Right ventricle myocardium superior (tissue), 1 donor: ENCODE measurements around the gene PPFIA4. TPM values are rescaled to one million over a fixed set of nuclear protein-coding genes. Genes with fewer than 3 reads are reported as not detected.

Experiments used
- ATAC-seq: fragments of 200-7000 bp; cut with Tn5 transposase; one replicate; pipeline ENCODE4 v1.9.1; 2020; ENCODE audit warnings: mild to moderate bottlenecking; ENCODE audit not compliant: poor library complexity
- DNase-seq: peaks from one replicate; pipeline ENCODE4 v3.0.0-alpha.2; 2020
- intact Hi-C: fragments of 100-400 bp; cut with DNase I; formaldehyde crosslinking; loops from one replicate; pipeline ENCODE4 v1.11.2; 2022
- total RNA-seq: library from RNA; stranded (reverse); fragmentation: NEBNext Ultra II Directional; extraction: Animal tissue kit (Norgen Biotek cat#: 25700); gene quantifications from one replicate; pipeline ENCODE4 v1.2.1, GENCODE V29; 2021
- donor health status: DM: no; HTN: yes; CAD: no; lungs with severe emphysema.

Gene PPFIA4
- total RNA-seq, 1 donor from 2014 or later: 19.3 TPM

- intact Hi-C loops: no loop called here
- no peak for DNase-seq
- no peak for ATAC-seq
Measured at GRCh38 chr1:203072911-203073310, 46.6 kb downstream of the PPFIA4 start.

GRCh38 chr1:203073469-203073868 lies 47.2 kb downstream of the PPFIA4 start:
- DNase-seq: no peak
- intact Hi-C loops: no loop called here
- no peak for ATAC-seq

- no peak for DNase-seq
- intact Hi-C loops: no loop called here
- ATAC-seq: no peak
Measured at GRCh38 chr1:203074610-203075009, 48.3 kb downstream of the PPFIA4 start.

- intact Hi-C loops: no loop called here
- ATAC-seq (peak; percentile 41), DNase-seq (no peak)
Measured at GRCh38 chr1:203075236-203076030, 49.1 kb downstream of the PPFIA4 start.

- intact Hi-C loops: no loop called here
- ATAC-seq: peak; percentile 52
- peak; percentile 59 for DNase-seq
Measured at GRCh38 chr1:203076031-203076511, 49.8 kb downstream of the PPFIA4 start.

GRCh38 chr1:203077367-203077766 lies 51.1 kb downstream of the PPFIA4 start:
- no peak for ATAC-seq
- intact Hi-C loops: no loop called here
- DNase-seq: no peak

- intact Hi-C loops: no loop called here
- DNase-seq (no peak), ATAC-seq (no peak)
Measured at GRCh38 chr1:203077956-203078355, 51.7 kb downstream of the PPFIA4 start.

- intact Hi-C loops: no loop called here
- ATAC-seq (no peak), DNase-seq (no peak)
Measured at GRCh38 chr1:203078478-203078877, 52.2 kb downstream of the PPFIA4 start.

GRCh38 chr1:203080456-203080855 lies 54.2 kb downstream of the PPFIA4 start:
- no peak for DNase-seq
- intact Hi-C loops: no loop called here

GRCh38 chr1:203081465-203082230 lies 55.4 kb downstream of the PPFIA4 start:
- intact Hi-C loops: no loop called here
- DNase-seq (no peak), ATAC-seq (no peak)

More at GRCh38 chr1:203080456-203080855, 54.2 kb downstream of the PPFIA4 start:
- no peak for ATAC-seq

DNA sequence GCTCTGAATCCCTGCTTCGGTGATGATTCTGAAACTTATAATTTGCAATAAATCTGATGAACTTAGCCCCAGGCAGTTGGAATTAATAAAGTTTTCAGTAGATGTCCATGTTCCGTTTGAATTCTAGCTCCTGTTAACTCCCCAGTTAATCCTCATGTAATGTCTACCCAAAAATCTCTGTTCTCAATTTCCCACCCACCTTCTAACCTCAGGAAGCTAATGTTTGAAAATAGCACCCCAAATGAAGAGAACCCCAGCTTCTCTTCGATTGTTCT lies 55.9 kb downstream of the PPFIA4 start:
- no peak for ATAC-seq
- DNase-seq: no peak
- intact Hi-C loops: no loop called here

DNA sequence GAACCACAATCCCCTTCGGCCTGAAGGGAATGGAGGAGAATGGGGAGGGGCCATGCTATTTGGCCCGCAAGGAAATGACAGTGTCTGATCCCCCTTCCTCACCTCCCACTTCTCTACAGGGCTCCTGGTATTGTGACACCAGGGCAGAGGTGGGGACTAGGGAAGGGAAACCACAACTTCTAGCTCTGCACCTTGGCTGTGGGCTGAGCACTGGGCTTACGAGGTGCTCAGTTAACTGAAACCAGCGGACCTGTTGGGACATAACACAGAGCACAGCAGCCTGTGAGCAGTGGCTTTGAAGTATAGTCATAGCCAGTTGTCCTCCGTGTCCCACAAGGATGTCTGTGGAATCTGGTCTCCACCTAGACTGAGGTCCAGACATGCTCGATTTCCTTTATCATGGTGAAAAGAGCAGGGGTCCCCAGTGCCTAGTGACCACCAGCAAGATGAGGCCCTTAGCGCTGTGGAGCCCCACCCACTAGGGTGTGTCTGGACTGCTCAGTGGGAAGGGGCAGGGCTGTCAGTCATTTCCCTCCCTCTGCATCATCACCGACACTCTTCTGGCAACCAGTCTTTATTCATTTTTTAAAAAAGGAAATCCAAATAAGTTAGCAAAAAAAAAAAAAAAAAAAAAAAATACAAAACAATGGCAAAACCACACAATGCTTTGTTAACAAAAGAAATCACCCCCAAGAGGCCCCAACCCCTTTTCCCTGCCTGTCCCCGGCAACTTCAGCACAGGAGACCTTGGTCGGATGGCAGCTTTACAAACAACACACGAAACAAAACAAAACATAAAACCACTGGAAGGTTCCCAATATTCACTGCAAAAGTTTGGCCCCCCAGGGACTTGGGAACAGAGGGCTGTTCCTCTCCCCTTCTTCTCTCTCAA lies 56.5 kb downstream of the PPFIA4 start:
- ATAC-seq (no peak), DNase-seq (no peak)
- intact Hi-C loops: no loop called here

DNA sequence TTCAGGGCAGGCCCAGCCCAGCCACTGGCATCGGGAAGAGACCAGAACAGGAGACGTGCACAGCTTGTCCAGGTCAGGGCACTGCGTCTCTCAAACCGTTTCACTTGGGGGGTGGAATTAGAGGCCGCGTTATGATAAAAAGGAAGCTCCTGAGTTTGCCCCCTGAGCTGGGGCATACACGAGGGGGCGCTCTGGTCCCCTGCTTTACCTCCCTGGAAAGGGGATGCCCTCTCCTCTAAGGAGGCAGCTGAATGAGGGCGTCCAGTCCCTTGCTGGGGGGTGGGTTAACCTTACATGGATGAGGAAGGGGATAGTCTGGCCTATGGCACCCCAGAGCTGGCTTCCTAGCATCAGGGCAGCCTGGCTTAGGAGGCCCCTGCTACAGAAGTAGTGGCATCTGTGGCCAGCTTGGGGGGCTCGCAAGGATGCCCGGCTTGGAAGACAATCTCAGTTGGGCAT lies 57.2 kb downstream of the PPFIA4 start:
- ATAC-seq (no peak), DNase-seq (no peak)
- intact Hi-C loops: no loop called here

GRCh38 chr1:203084588-203085527 lies 58.6 kb downstream of the PPFIA4 start:
- DNase-seq (no peak), ATAC-seq (no peak)
- intact Hi-C loops: no loop called here

DNA sequence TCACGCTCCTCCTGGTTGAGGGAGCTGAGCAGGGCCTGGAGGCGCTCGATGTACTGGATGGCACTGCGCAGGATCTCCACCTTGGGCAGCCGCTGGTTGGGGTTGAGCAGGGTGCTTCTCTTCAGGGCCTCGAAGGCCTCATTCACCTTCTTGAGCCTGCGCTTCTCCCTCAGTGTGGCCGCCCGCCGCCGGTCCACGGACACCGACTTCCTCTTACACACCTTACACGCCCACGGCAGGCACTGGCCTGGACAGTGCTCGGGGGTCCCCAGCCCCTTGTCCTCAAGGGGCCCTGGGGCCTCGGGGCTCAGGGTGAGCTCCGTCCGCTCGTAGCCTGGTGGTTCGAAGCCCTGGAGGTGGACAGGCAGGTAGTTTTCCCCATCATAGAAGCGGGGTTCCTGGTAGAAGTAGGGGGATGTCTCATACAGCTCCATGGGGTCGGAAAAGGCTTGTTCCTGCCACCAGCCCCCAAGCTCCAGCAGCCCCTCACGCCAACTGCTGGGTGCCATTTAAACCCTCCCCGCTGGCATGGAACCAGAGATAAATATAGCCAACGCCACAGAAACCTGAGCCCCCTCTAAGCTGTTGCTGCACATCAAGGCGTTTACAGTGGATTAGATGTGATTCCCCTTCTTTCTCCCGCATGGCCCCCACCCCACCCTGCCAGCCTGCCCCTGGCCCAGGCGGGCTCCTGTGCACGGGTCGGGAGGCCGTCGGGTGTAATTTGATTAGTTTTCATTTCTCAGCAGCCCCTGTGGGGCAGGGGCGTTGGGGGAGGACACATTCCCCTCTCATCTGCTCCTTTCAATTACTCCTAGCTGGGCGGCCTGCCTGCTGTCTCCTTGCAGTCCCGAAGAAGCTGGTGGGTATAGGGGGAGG lies 59.5 kb downstream of the PPFIA4 start, which contains the start of gene MYOG:
Gene MYOG, minus strand, starts transcription at position 485 of the 879 bp plus-strand sequence. Its CDS starts 51 bp downstream, at position 434.
- intact Hi-C loops: no loop called here
- DNase-seq (no peak), ATAC-seq (no peak)

DNA sequence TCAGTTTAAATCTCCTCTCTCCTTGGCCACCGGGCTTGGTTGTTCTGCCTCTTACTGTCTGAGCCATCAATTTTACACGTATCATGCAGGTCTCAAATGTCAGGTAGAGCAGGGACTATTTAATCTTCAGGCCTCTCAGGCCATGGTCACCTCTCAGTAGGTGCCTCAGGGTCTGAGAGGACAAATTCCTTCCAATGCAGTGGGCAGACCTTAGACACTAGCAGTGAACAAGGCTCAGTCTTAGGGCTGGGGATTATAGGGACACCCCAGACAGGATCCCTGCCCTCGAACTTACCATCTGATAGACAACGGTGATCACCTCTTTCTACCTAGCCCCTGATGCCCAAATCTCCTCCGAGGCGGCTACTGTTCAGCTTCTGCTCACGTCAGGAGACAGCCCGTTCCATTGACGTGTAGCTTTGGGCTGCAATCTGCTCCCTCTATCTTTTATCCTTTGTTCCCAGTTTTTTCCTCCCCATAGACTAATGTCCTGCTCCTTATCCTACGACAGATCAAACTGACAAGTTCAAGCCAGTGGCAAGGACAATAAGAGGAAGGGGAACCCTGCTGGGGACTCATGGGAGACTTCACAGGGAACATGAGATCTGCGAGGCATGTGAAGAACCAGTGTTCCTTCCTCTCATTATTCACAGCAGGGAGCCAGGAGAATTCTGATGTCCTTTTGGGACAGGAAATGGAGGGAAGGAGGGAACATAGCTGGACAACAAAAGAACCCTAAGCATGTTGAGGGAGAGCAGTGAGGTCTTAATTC lies 60.9 kb downstream of the PPFIA4 start:
- intact Hi-C loops: no loop called here
- ATAC-seq: no peak

More for the DNA sequence above, 60.9 kb downstream of the PPFIA4 start:
- no peak for DNase-seq
